ENCODE data around the gene SLC28A1.
"Not testable (repeated sequence)": the region's sequence is repeated elsewhere in the genome, so short reads cannot be mapped to it uniquely, and the experiment has no call there.

Gene SLC28A1

GRCh38 chr15:84862214-84862975, 22.1 kb upstream of the SLC28A1 start:
- DNase-seq: no peak

GRCh38 chr15:84863565-84864443, 20.7 kb upstream of the SLC28A1 start:
- DNase-seq: no peak

- DNase-seq: no peak
Measured at GRCh38 chr15:84864444-84864795, 20.0 kb upstream of the SLC28A1 start.

- DNase-seq: no peak
Measured at GRCh38 chr15:84865074-84865569, 19.3 kb upstream of the SLC28A1 start.

- DNase-seq: no peak
Measured at GRCh38 chr15:84868037-84868880, 16.2 kb upstream of the SLC28A1 start.

- no peak for DNase-seq
Measured at GRCh38 chr15:84869510-84869909, 15.0 kb upstream of the SLC28A1 start.

GRCh38 chr15:84871428-84871985, 13.0 kb upstream of the SLC28A1 start:
- DNase-seq: no peak

- no peak for DNase-seq
Measured at GRCh38 chr15:84872009-84872910, 12.2 kb upstream of the SLC28A1 start.

GRCh38 chr15:84873997-84874396, 10.5 kb upstream of the SLC28A1 start:
- DNase-seq: no peak

GRCh38 chr15:84874981-84875699, 9.3 kb upstream of the SLC28A1 start:
- DNase-seq: no peak

- DNase-seq: no peak
Measured at GRCh38 chr15:84876269-84876668, 8.2 kb upstream of the SLC28A1 start.

- not testable (repeated sequence) for DNase-seq
Measured at GRCh38 chr15:84877701-84878100, 6.8 kb upstream of the SLC28A1 start.

GRCh38 chr15:84878504-84878903, 6.0 kb upstream of the SLC28A1 start:
- peak; percentile 23 for DNase-seq

- DNase-seq: no peak
Measured at GRCh38 chr15:84879088-84879780, 5.2 kb upstream of the SLC28A1 start.

- DNase-seq: no peak
Measured at GRCh38 chr15:84880007-84880406, 4.5 kb upstream of the SLC28A1 start.

GRCh38 chr15:84880822-84881519, 3.5 kb upstream of the SLC28A1 start:
- no peak for DNase-seq

GRCh38 chr15:84881520-84881830, 3.0 kb upstream of the SLC28A1 start:
- DNase-seq: no peak

- DNase-seq: no peak
Measured at GRCh38 chr15:84883466-84883865, 996 bp upstream of the SLC28A1 start.

- no peak for DNase-seq
Measured at GRCh38 chr15:84885801-84886200, 1.3 kb downstream of the SLC28A1 start.
